Activated T-helper 9 cell treated with anti-CD3 and anti-CD28 coated beads, Interleukin-2, amount 50 U/mL, for 16 hours (primary cell): Measurements from ENCODE around the gene TEKTIP1.

ENCODE experiments used
- DNase-seq: peaks from one replicate; pipeline ENCODE4 v3.0.0-alpha.2; 2020; ENCODE audit warnings: low read depth

TEKTIP1 gene

DNA sequence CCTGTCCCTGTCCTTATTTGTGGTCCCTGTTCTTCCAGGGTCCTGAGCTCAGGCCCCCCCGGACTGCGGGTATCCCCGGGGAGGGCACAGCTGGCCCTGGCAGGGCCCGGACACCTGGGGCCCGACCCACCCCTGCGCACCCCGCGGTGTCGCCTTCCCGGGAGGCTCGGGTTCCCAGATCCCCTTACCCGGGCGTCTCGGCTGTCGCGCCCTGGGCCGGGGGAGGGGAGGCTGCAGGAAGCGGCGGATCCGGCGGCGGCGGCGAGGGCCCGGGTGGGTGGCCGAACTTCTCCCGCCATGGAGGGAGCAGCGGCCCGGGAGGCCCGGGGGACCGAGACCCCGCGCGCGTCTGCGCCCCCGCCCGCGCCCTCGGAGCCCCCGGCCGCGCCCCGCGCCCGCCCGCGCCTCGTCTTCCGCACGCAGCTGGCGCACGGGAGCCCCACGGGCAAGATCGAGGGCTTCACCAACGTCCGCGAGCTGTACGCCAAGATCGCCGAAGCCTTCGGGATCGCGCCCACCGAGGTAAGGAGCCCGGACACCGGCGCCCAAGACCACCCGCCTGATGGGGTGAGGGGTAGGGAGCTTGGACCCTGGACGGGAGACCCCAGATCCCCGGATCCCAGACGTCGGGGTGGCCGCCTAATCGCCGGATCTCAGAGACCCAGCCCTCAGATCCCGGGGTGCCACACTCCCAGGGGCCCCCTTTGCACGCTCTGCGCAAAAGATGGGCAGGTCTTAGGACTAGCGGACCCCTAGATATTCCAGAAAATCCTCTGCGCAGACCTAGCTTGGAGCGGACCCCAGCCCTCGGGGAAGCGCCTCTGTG, 46.5 kb downstream of the TEKTIP1 start, which contains the start of gene GIPC3:
TSS of gene GIPC3 (plus strand) at position 178 of the 826 bp plus-strand sequence. CDS start at position 298, 120 bp downstream.
- DNase-seq = no peak

DNA sequence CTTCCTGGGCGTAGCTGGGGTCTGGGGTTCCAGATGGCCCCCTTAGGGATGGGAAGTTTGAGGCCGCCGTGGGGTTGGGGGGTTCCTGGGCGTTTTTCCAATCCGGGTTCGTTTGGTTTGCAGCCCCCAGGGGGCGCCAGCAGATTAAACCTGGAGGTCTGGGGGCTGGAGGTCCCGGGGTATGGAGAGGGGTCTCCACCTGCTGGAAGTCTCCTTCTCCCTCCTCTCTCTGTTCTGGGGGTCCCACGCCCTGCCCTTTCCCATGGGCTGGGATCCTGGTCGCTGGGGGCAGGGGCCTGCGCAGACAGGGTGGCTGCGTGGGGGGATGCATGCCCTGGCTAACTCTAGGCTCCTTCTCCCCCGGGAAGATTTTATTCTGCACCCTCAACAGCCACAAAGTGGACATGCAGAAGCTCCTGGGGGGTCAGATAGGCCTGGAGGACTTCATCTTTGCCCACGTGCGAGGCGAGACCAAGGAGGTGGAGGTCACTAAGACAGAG, 47.2 kb downstream of the TEKTIP1 start:
- no peak for DNase-seq

DNA sequence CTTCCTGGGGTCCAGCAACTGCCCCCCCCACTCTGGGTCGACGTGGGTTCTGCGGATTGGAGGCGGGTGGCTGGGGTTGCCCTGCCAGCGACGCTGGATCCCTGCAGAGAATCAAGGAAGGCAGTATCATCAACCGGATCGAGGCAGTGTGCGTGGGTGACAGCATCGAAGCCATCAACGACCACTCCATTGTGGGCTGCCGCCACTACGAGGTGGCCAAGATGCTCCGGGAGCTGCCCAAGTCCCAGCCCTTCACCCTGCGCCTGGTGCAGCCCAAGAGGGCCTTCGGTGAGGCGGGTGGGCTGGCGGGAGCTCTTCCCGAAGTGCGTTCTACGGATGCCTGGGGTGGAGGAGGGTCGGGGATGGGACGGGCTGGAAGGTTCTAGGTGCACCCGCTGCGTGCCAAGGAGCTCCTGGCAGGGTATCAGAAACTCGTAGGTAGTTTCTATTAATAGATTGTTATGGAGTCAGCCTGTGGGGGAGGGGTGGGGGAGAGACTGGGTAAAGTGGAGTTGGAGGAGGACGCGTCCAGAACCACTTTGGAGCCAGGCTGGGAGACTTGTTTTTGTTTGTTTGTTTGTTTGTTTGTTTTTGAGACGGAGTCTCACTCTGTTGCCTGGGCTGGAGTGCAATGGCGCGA, 47.9 kb downstream of the TEKTIP1 start:
- no peak for DNase-seq

DNA sequence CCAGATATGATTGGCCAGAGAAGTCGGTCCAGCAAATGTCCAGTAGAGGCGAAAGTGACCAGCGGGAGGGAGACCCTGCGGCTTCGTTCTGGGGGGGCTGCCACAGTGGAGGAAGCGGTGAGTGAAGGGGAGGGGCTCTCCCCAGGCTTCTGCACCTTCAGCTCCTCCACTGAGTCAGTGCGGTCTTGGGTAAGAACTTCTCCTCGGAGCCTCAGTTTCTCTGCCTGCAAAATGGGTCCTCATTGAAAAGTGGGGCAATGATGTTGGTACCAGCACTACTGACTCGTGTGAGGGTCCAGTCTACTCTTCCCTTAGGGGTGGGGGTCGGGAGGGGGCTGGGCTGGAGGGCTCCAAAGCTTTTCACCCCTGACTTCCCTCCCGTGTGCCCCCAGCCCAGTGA, 50.5 kb downstream of the TEKTIP1 start:
- no peak for DNase-seq

DNA sequence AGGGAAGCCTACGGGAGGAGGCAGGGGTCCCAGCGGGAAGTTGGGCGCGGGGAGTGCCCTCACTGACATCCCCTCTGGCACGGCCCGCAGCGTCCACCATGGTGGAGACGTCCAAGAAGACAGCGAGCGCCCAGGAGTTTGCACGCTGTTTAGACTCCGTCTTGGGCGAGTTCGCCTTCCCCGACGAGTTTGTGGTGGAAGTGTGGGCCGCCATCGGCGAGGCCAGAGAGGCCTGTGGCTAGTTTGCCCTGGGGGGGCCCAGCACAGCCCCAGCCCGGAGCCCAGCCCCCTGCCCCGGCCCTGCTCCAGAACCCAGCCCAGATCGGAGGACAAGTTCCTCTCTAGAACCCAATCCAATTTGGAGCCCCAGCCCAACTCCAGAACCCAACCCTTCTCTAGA, 51.0 kb downstream of the TEKTIP1 start:
- DNase-seq = no peak

DNA sequence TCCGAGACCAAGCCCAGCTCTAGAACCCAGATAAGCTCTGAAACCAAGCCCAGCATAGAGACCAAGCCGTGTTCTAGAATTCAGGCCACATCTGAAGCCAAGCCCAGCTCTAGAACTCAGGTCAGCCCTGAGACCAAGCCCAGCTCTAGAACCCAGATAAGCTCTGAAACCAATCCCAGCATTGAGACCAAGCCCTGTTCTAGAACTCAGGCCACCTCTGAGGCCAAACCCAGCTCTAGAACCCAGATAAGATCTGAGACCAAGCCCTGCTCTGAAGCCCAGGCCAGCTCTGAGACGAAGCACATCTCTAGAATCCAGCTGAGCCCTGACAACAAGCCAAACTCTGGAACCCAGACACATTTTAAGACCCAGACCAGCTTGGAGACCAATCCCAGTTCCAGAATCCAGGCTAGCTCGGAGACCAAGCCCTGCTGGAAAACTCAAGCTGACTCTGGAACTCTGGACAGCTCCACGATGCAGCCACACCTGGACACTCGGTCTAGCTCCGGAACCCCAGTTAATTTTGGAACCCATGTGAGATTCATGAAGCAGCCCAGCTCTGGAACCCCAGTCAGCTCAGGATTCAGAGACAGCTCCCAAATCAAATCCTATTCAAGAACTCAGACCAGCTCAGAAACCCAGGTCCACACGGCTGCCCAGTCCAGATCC, 52.2 kb downstream of the TEKTIP1 start:
- DNase-seq = no peak

DNA sequence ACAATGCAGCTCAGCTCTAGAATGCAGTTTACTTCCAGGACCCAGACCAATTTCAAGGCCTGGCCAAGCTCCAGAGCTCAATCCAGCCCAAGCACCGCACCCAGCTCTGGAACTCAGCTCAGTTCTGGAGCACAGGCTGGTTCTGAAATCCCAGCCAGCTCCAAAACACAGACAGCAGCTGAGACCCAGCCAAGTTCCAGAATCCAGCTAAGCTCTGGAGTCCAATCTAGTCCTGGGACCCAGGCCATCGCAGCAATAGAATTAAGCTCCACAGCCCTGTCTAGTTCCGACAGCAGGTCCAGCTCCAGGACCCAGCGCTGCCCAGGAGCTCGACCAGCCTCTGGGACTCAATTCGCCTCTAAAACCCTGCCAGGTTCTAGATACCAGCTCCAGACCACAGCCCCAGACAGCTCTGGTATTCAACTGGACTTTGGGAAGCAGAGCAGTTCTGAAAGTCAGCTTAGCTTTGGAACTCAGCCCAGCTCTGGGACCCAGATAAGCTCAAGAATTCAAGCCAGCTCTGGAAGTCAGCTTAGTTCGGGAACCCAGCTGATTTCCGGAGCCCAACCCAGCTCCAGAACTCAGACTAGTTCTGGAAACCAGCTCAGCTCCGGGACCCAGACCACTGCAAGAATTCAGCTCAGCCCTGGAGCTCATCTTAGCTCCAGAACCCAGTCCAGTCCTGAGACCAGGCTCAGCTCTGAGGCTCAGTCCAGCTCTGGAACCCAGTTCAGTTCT, 53.1 kb downstream of the TEKTIP1 start:
- no peak for DNase-seq

DNA sequence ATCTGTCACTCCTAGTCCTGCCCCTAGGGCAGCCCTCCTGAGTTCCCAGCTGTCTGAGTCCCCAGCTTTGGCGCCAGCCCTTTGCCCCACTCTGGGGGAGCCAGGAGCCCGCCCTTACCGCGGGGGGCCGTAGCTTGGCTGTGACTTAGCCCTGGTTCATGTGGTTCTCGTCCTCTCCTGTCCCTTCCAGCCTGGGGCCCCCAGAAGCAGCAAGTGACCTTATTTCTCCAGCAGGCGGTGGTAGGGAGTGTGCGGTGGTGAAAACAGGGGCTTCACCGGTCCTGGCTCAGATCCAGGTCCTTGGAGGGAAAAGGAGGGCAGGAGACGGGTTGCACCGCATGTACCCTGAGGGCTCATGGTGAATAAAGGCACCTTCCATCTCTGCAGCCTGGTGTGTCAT, 54.2 kb downstream of the TEKTIP1 start:
- no peak for DNase-seq
